ENCODE measurements around the gene ARPC1B.
A peak's percentile ranks its signal among the peaks of the same experiment; 100 is the strongest.

GRCh38 chr7:99372275-99373090 lies 2.0 kb upstream of the ARPC1B start:
- TF ChIP-seq YY1 (IDR thresholded peaks at IDR 0.05; ENCODE audit: low read depth, low read length) (no peak), CTCF (IDR thresholded peaks at IDR 0.05; ENCODE audit: control extremely low read depth in 1 of 3, insufficient read depth in 1 of 3, low read depth in 1 of 3, low read length in 3 of 3) (no peak), MAFK (IDR thresholded peaks at IDR 0.05; ENCODE audit: low read depth, low read length) (no peak), POLR2A (IDR thresholded peaks at IDR 0.05; ENCODE audit: control extremely low read depth in 1 of 2, low read depth in 2 of 2, low read length in 2 of 2) (no peak), CEBPB (IDR thresholded peaks at IDR 0.05; ENCODE audit: low read depth, low read length) (peak; percentile 73), TAF1 (IDR thresholded peaks at IDR 0.05; ENCODE audit: low read depth, low read length) (no peak), CBX5 (IDR thresholded peaks at IDR 0.05; ENCODE audit: low read depth, low read length) (no peak), EP300 (IDR thresholded peaks at IDR 0.05; ENCODE audit: borderline replicate concordance in 1 of 2, low read depth in 2 of 2, low read length in 2 of 2) (no peak), BRCA1 (IDR thresholded peaks at IDR 0.05; ENCODE audit: low read depth, low read length) (no peak)

All from H1 (cell line).